ENCODE results near the gene ANGPTL8.

Gene ANGPTL8

GRCh38 chr19:11204076-11204602 lies 35.3 kb upstream of the ANGPTL8 start:
- DNase-seq: no peak

GRCh38 chr19:11204943-11205349 lies 34.5 kb upstream of the ANGPTL8 start:
- peak; percentile 61 for DNase-seq

- DNase-seq: no peak
These were observed 33.4 kb upstream of the ANGPTL8 start for GRCh38 chr19:11205939-11206570.

- no peak for DNase-seq
These were observed 30.6 kb upstream of the ANGPTL8 start for GRCh38 chr19:11208561-11209471.

- DNase-seq: no peak
These were observed 29.4 kb upstream of the ANGPTL8 start for GRCh38 chr19:11209839-11210655.

GRCh38 chr19:11210656-11210928 lies 28.8 kb upstream of the ANGPTL8 start:
- DNase-seq: no peak

GRCh38 chr19:11214387-11214786 lies 25.0 kb upstream of the ANGPTL8 start:
- no peak for DNase-seq

- DNase-seq: no peak
These were observed 18.3 kb upstream of the ANGPTL8 start for GRCh38 chr19:11221082-11221598.

GRCh38 chr19:11223200-11223599 lies 16.2 kb upstream of the ANGPTL8 start:
- no peak for DNase-seq

GRCh38 chr19:11224429-11224828 lies 15.0 kb upstream of the ANGPTL8 start:
- DNase-seq: no peak

- DNase-seq: no peak
These were observed 14.2 kb upstream of the ANGPTL8 start for GRCh38 chr19:11225172-11225571.

- DNase-seq: no peak
These were observed 13.6 kb upstream of the ANGPTL8 start for GRCh38 chr19:11225815-11226214.

- no peak for DNase-seq
These were observed 12.7 kb upstream of the ANGPTL8 start for GRCh38 chr19:11226716-11227166.

GRCh38 chr19:11227195-11227886 lies 12.1 kb upstream of the ANGPTL8 start:
- peak; percentile 31 for DNase-seq

GRCh38 chr19:11230621-11231386 lies 8.6 kb upstream of the ANGPTL8 start:
- DNase-seq: no peak

GRCh38 chr19:11232555-11232954 lies 6.9 kb upstream of the ANGPTL8 start:
- no peak for DNase-seq

GRCh38 chr19:11233073-11233472 lies 6.3 kb upstream of the ANGPTL8 start:
- DNase-seq: no peak

- no peak for DNase-seq
These were observed 4.8 kb upstream of the ANGPTL8 start for GRCh38 chr19:11234486-11235075.

- DNase-seq: no peak
These were observed 2.8 kb upstream of the ANGPTL8 start for GRCh38 chr19:11236324-11237301.

GRCh38 chr19:11237321-11237720 lies 2.1 kb upstream of the ANGPTL8 start:
- no peak for DNase-seq
